ENCODE measurements around the gene CD83. TPM values are rescaled to one million over a fixed set of nuclear protein-coding genes. Genes with fewer than 3 reads are reported as not detected.

Gene CD83
- total and polyA plus RNA-seq, 2 of the 8 experiments (the other 6 are each of a cell fraction or from before 2014, with no cell fraction given) = 4.6 to 8.5 TPM

DNA sequence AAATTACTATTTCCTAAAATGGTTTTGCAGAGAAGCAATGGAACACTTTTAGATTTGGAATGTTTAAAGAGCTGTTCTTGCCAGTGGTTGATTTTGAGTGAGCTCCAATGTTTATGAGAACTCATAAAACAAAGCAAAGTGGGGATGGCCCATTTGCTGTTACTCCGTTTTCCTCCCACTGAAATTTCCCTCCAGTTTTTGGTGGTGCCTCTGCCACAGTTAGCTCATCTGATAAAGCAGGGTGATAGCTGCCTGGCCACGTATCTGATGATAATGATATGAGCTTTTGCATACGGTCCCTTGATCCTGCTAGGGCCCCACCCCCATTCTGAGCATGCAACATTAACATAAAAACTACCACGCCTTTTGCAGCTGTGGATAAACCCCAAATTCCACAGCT lies 10.4 kb downstream of the CD83 start:
- H3K79me2 ChIP-seq (ENCODE audit: control insufficient read depth in 1 of 2, insufficient read depth in 2 of 2, low read length in 2 of 2) = no peaks in the 10 kb centered on the region; a peak in 1 of 4 replicates
- H4K8ac ChIP-seq (ENCODE audit: extremely low read depth, insufficient read depth, low read length) = no peak overlapping the region
- no peaks in the 10 kb centered on the region; a peak in 1 of 7 replicates for H3K27me3 ChIP-seq (replicated peaks in 1 of 4; ENCODE audit: control insufficient read depth in 3 of 4, extremely low read depth in 1 of 4, insufficient read depth in 3 of 4, low read length in 3 of 4)
- H3K27ac ChIP-seq (ENCODE audit: low read depth, low read length) = no peak overlapping the region
- H4K5ac ChIP-seq (ENCODE audit: insufficient read length, low read depth, low read length) = no peak overlapping the region
- no peak overlapping the region for H2AK5ac ChIP-seq (ENCODE audit: low read depth, low read length)
- H2AFZ ChIP-seq (ENCODE audit: low read length) = no peak overlapping the region
- H3K4me3 ChIP-seq (ENCODE audit: extremely low read depth in 1 of 4, insufficient read depth in 2 of 4, low read depth in 3 of 4, low read length in 4 of 4) = peak overlapping the region in 1 of 4 experiments; percentile 2; a peak in 1 of 8 replicates
- no peak overlapping the region for H3K23ac ChIP-seq (ENCODE audit: insufficient read length)
- CTCF ChIA-PET (ENCODE audit: partially characterized antibody) = interaction anchor here (1.5 to 3.5 kb wide), 7 partner anchors 11 to 219 kb away, joined by 3 to 49 read pairs (median 7); no protein-coding TSS in a partner anchor
- H2BK20ac ChIP-seq (ENCODE audit: low read length) = no peak overlapping the region
- H3K9me3 ChIP-seq (ENCODE audit: insufficient read depth in 2 of 2, low read depth in 1 of 2, low read length in 1 of 2) = no peaks in the 10 kb centered on the region
- POLR2A ChIA-PET (ENCODE audit: partially characterized antibody) = no interaction called here
- H3K4me1 ChIP-seq (replicated peaks in 1 of 4; ENCODE audit: control insufficient read depth in 3 of 4, insufficient read depth in 4 of 4, low read length in 3 of 4) = peaks cover 4 to 19% (median 16%) of the 10 kb centered on the region in 4 experiments
- H4K20me1 ChIP-seq (replicated peaks in 1 of 2; ENCODE audit: control insufficient read depth in 1 of 2, insufficient read depth in 2 of 2, low read length in 2 of 2) = no peaks in the 10 kb centered on the region
- H3K18ac ChIP-seq (ENCODE audit: extremely low read depth, low read length) = no peak overlapping the region
- H2BK15ac ChIP-seq (ENCODE audit: low read length) = no peak overlapping the region
- FAIRE-seq (no peak), DNase-seq (ENCODE audit: low read depth in 1 of 2, low spot score in 2 of 2) (no peak)
- H2BK120ac ChIP-seq (replicated peaks; ENCODE audit: low read depth, low read length) = no peak overlapping the region
- peak overlapping the region; percentile 0 to 25; a peak in 1 of 4 replicates for H3K4me2 ChIP-seq (ENCODE audit: insufficient read depth in 1 of 2, low read depth in 2 of 2, low read length in 2 of 2)
- no peak overlapping the region for H4K91ac ChIP-seq (replicated peaks; ENCODE audit: insufficient read length, low read length)
- H2BK12ac ChIP-seq (ENCODE audit: low read depth, low read length) = no peak overlapping the region; the same call in 1 of the 2 replicates
- no peaks in the 10 kb centered on the region for H3K79me1 ChIP-seq (ENCODE audit: low read depth, low read length)
- H3K36me3 ChIP-seq (ENCODE audit: control insufficient read depth in 2 of 4, insufficient read depth in 4 of 4, low read length in 3 of 4) = no peaks in the 10 kb centered on the region
- no peaks in the 10 kb centered on the region; the same call in 1 of the 2 replicates for H3K23me2 ChIP-seq (ENCODE audit: low read depth, low read length)
- H3K14ac ChIP-seq (ENCODE audit: insufficient read length) = no peak overlapping the region
- H3K9ac ChIP-seq (replicated peaks in 1 of 4; ENCODE audit: extremely low read depth in 1 of 4, low read depth in 3 of 4, low read length in 3 of 4) = no peak overlapping the region
- H2BK5ac ChIP-seq (ENCODE audit: low read depth, low read length) = no peak overlapping the region
- WGBS, 2 experiments (ENCODE audit: extremely low coverage in 1 of 2, insufficient coverage in 1 of 2, insufficient read length in 1 of 2, insufficient replicate concordance in 2 of 2, low coverage in 1 of 2, low lambda C conversion rate in 2 of 2, missing lambda C conversion rate in 1 of 2) = 44% methylated on average over 4 of the region's 4 CpGs; no CpG with 5 or more reads in 1 of the 2 experiments
- no peak overlapping the region for H3K56ac ChIP-seq (replicated peaks; ENCODE audit: insufficient read length, low read depth, low read length)
- no peak overlapping the region for H3K4ac ChIP-seq (replicated peaks; ENCODE audit: insufficient read length, low read depth, low read length)
- TF ChIP-seq SIN3A (conservative IDR thresholded peaks at IDR 0.05 in 1 of 2, IDR thresholded peaks at IDR 0.05 in 1 of 2; ENCODE audit: low read depth in 1 of 2, low read length in 2 of 2) = no peak
- no peak for TF ChIP-seq ATF2 (IDR thresholded peaks at IDR 0.05; ENCODE audit: low read length)
- TF ChIP-seq SUZ12 (IDR thresholded peaks at IDR 0.05; ENCODE audit: low read length) = no peak
- TF ChIP-seq GTF2F1 (IDR thresholded peaks at IDR 0.05; ENCODE audit: borderline replicate concordance, low read depth, low read length) = no peak
- TF ChIP-seq RNF2 (IDR thresholded peaks at IDR 0.05; ENCODE audit: borderline replicate concordance, low read depth, low read length, missing control alignments, poor library complexity, severe bottlenecking) = no peak
- no peak for TF ChIP-seq SRF (IDR thresholded peaks at IDR 0.05; ENCODE audit: low read depth, low read length)
- TF ChIP-seq EGR1 (IDR thresholded peaks at IDR 0.05; ENCODE audit: borderline replicate concordance, low read depth, low read length) = no peak
- no peak for TF ChIP-seq ATF3 (IDR thresholded peaks at IDR 0.05; ENCODE audit: insufficient read depth, low read depth, low read length)
- no peak for TF ChIP-seq GABPA (IDR thresholded peaks at IDR 0.05; ENCODE audit: borderline replicate concordance, insufficient read depth, low read length)
- no peak for TF ChIP-seq NRF1 (IDR thresholded peaks at IDR 0.05; ENCODE audit: low read depth, low read length)
- no peak for TF ChIP-seq JUN (IDR thresholded peaks at IDR 0.05; ENCODE audit: low read depth, low read length)
